ENCODE data around the gene AGO4. TPM values are rescaled to one million over a fixed set of nuclear protein-coding genes. Genes with fewer than 3 reads are reported as not detected.

AGO4 gene
- total RNA-seq, 1 experiment from 2014 or later = 14.8 TPM

DNA sequence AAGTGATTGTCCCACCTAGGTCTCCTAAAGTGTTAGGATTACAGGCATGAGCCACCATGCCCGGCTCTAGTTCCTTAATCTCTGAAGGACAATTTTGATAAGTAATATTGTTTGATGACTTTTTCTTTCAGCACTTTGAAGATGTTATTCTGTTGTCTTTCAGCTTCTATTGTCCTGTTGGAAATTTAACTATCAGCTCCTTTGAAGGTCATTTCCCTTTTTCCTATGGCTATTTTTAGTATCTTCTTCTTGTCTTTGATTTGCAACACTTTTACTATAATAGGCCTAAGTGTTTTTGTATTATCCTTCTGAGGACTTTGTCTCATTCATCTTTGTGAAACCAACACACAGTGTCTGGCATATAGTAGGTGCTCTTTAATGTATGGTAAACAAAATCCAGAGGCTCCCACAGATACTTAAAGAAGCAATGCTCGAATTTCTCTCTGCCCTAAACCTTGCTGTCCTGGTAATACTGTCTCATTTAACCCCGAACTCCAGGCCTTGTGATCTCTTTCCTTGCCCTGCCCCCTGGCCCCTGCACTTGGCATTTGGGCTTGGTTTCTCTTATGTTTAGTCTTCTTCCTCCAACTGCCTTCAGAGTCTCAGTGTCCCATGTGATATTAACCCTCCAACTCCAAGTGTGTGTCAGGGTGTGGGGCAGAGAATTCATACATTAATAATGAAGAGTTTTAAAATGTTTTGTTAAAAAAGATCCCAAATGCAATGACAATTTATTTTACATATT lies 56.2 kb downstream of the AGO4 start:
- Histone ChIP-seq H3K27me3 (ENCODE audit: control insufficient read depth, insufficient read depth, low read length) (no peaks in the 10 kb centered on the region), H3K4me1 (ENCODE audit: control insufficient read depth, insufficient read depth, low read length) (no peaks in the 10 kb centered on the region), H3K9me3 (ENCODE audit: control insufficient read depth, insufficient read depth, low read depth, low read length) (no peaks in the 10 kb centered on the region), H3K36me3 (ENCODE audit: control insufficient read depth, insufficient read depth, low read length) (no peaks in the 10 kb centered on the region), H3K4me3 (ENCODE audit: low read depth in 2 of 2, low read length in 2 of 2) (no peak overlapping the region), H3K27ac (ENCODE audit: low read length) (no peak overlapping the region)
- ChIA-PET CTCF (no interaction called here), POLR2A (no interaction called here)
- in situ Hi-C loops (cut with HindIII; ENCODE audit: low pct_unique_long_range_greater_than_20kb, low sequenced_read_pairs) (no loop called here), intact Hi-C loops (cut with micrococcal nuclease; ENCODE audit: unreplicated experiment) (no loop called here)
- no peak for DNase-seq (ENCODE audit: low read depth, low spot score)
- no peak for ATAC-seq
- TF ChIP-seq TCF7L2 (IDR thresholded peaks at IDR 0.05; ENCODE audit: low read depth, low read length) (no peak), POLR2AphosphoS5 (IDR thresholded peaks at IDR 0.05; ENCODE audit: low read depth, low read length) (no peak), SIN3A (IDR thresholded peaks at IDR 0.05; ENCODE audit: borderline replicate concordance, insufficient read depth, low read depth, low read length) (no peak)
- TF ChIP-seq, protein P1, sequence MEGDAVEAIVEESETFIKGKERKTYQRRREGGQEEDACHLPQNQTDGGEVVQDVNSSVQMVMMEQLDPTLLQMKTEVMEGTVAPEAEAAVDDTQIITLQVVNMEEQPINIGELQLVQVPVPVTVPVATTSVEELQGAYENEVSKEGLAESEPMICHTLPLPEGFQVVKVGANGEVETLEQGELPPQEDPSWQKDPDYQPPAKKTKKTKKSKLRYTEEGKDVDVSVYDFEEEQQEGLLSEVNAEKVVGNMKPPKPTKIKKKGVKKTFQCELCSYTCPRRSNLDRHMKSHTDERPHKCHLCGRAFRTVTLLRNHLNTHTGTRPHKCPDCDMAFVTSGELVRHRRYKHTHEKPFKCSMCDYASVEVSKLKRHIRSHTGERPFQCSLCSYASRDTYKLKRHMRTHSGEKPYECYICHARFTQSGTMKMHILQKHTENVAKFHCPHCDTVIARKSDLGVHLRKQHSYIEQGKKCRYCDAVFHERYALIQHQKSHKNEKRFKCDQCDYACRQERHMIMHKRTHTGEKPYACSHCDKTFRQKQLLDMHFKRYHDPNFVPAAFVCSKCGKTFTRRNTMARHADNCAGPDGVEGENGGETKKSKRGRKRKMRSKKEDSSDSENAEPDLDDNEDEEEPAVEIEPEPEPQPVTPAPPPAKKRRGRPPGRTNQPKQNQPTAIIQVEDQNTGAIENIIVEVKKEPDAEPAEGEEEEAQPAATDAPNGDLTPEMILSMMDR (IDR thresholded peaks at IDR 0.05) = no peak
- TF ChIP-seq, protein P2, sequence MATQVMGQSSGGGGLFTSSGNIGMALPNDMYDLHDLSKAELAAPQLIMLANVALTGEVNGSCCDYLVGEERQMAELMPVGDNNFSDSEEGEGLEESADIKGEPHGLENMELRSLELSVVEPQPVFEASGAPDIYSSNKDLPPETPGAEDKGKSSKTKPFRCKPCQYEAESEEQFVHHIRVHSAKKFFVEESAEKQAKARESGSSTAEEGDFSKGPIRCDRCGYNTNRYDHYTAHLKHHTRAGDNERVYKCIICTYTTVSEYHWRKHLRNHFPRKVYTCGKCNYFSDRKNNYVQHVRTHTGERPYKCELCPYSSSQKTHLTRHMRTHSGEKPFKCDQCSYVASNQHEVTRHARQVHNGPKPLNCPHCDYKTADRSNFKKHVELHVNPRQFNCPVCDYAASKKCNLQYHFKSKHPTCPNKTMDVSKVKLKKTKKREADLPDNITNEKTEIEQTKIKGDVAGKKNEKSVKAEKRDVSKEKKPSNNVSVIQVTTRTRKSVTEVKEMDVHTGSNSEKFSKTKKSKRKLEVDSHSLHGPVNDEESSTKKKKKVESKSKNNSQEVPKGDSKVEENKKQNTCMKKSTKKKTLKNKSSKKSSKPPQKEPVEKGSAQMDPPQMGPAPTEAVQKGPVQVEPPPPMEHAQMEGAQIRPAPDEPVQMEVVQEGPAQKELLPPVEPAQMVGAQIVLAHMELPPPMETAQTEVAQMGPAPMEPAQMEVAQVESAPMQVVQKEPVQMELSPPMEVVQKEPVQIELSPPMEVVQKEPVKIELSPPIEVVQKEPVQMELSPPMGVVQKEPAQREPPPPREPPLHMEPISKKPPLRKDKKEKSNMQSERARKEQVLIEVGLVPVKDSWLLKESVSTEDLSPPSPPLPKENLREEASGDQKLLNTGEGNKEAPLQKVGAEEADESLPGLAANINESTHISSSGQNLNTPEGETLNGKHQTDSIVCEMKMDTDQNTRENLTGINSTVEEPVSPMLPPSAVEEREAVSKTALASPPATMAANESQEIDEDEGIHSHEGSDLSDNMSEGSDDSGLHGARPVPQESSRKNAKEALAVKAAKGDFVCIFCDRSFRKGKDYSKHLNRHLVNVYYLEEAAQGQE (IDR thresholded peaks at IDR 0.05; ENCODE audit: insufficient read depth in 1 of 2, low read depth in 2 of 2, low read length in 1 of 2) = no peak
- no TSS peak for BruUV-seq (replicated peaks)

DNA sequence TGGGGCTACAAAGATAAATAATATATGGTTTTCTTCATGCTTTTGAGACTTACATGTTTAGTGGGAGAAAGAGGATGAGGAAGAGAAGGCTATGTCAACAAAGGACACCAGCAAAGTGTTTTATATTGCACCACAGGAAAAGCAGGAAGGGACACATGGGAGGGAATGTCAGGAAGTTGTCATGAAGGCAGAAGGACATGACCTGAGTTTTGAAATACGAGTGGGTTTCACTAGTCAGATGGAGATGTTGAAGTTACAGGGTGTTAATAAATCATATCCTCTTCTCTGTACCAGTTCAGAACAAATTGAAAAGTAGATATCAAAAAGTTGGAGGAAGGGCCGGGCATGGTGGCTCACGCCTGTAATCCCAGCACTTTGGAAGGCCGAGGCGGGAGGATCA lies 57.0 kb downstream of the AGO4 start:
- intact Hi-C loops (cut with micrococcal nuclease; ENCODE audit: unreplicated experiment) (no loop called here), in situ Hi-C loops (cut with HindIII; ENCODE audit: low pct_unique_long_range_greater_than_20kb, low sequenced_read_pairs) (no loop called here)
- POLR2A ChIA-PET = no interaction called here
- CTCF ChIA-PET = no interaction called here
- ATAC-seq (no peak), DNase-seq (ENCODE audit: low read depth, low spot score) (no peak)
- H3K27ac ChIP-seq (ENCODE audit: low read length) = no peak overlapping the region
- BruUV-seq (replicated peaks) = no TSS peak
- H3K36me3 ChIP-seq (ENCODE audit: control insufficient read depth, insufficient read depth, low read length) = no peaks in the 10 kb centered on the region
- no peaks in the 10 kb centered on the region for H3K27me3 ChIP-seq (ENCODE audit: control insufficient read depth, insufficient read depth, low read length)
- H3K9me3 ChIP-seq (ENCODE audit: control insufficient read depth, insufficient read depth, low read depth, low read length) = no peaks in the 10 kb centered on the region
- H3K4me1 ChIP-seq (ENCODE audit: control insufficient read depth, insufficient read depth, low read length) = no peaks in the 10 kb centered on the region
- H3K4me3 ChIP-seq (ENCODE audit: low read depth in 2 of 2, low read length in 2 of 2) = no peak overlapping the region
- no peak for TF ChIP-seq SIN3A (IDR thresholded peaks at IDR 0.05; ENCODE audit: borderline replicate concordance, insufficient read depth, low read depth, low read length)
- TF ChIP-seq, protein P2 (IDR thresholded peaks at IDR 0.05; ENCODE audit: insufficient read depth in 1 of 2, low read depth in 2 of 2, low read length in 1 of 2) = no peak
- TF ChIP-seq TCF7L2 (IDR thresholded peaks at IDR 0.05; ENCODE audit: low read depth, low read length) = no peak
- TF ChIP-seq POLR2AphosphoS5 (IDR thresholded peaks at IDR 0.05; ENCODE audit: low read depth, low read length) = no peak

All from Panc1 (cell line).